ENCODE results near the gene CD248.
"Not testable (repeated sequence)": the region's sequence is repeated elsewhere in the genome, so short reads cannot be mapped to it uniquely, and the experiment has no call there.

CD248 gene

GRCh38 chr11:66279092-66279734 lies 37.6 kb downstream of the CD248 start:
- H3K9me3 ChIP-seq = no peaks in the 10 kb centered on the region
- DNase-seq = no peak
- no peak overlapping the region for H3K4me3 ChIP-seq
- TF ChIP-seq CTCF (IDR thresholded peaks at IDR 0.05) = no peak
- no peak overlapping the region for H3K27ac ChIP-seq
- intact Hi-C loops (cut with DNase I; ENCODE audit: low total_unique reads) = no loop called here
- H3K27me3 ChIP-seq = no peaks in the 10 kb centered on the region
- H3K36me3 ChIP-seq = peaks cover under 1 to 29% (median 27%) of the 10 kb centered on the region in 3 donors
- peaks cover 3 to 28% (median 24%) of the 10 kb centered on the region in 4 donors for H3K4me1 ChIP-seq

GRCh38 chr11:66278363-66279091 lies 38.3 kb downstream of the CD248 start:
- Histone ChIP-seq H3K27me3 (no peaks in the 10 kb centered on the region), H3K27ac (no peak overlapping the region), H3K9me3 (no peaks in the 10 kb centered on the region), H3K4me1 (peaks cover 3 to 28% (median 24%) of the 10 kb centered on the region in 4 donors), H3K4me3 (peak overlapping the region; percentile 29 to 49), H3K36me3 (peaks cover 7 to 34% (median 33%) of the 10 kb centered on the region in 3 donors)
- no peak for TF ChIP-seq CTCF (IDR thresholded peaks at IDR 0.05)
- intact Hi-C loops (cut with DNase I; ENCODE audit: low total_unique reads) = no loop called here
- no peak for DNase-seq

GRCh38 chr11:66277471-66278362 lies 39.1 kb downstream of the CD248 start, which contains the start of gene CNIH2:
CNIH2 (plus strand) TSS chr11:66278175; CDS start chr11:66278457, 282 bp downstream.
- intact Hi-C loops (cut with DNase I; ENCODE audit: low total_unique reads) = no loop called here
- H3K36me3 ChIP-seq = peaks cover 15 to 42% (median 38%) of the 10 kb centered on the region in 3 donors
- no peaks in the 10 kb centered on the region for H3K27me3 ChIP-seq
- H3K9me3 ChIP-seq = no peaks in the 10 kb centered on the region
- no peak for DNase-seq
- peaks cover 2 to 24% (median 21%) of the 10 kb centered on the region in 4 donors for H3K4me1 ChIP-seq
- no peak for TF ChIP-seq CTCF (IDR thresholded peaks at IDR 0.05)
- peak within 1 kb of the TSS; percentile 54 to 61 for H3K27ac ChIP-seq
- H3K4me3 ChIP-seq = peak within 1 kb of the TSS; percentile 29 to 49

GRCh38 chr11:66277064-66277463 lies 39.8 kb downstream of the CD248 start:
- intact Hi-C loops (cut with DNase I; ENCODE audit: low total_unique reads); H3K9me3 ChIP-seq; H3K27me3 ChIP-seq; DNase-seq; H3K4me3 ChIP-seq: not testable (repeated sequence)
- Histone ChIP-seq H3K4me1 (peaks cover 0 to 17% (median 14%) of the 10 kb centered on the region in 4 donors), H3K36me3 (peaks cover 22 to 48% (median 44%) of the 10 kb centered on the region in 3 donors), H3K27ac (peak overlapping the region; percentile 54 to 61)

- intact Hi-C loops (cut with DNase I; ENCODE audit: low total_unique reads); H3K9me3 ChIP-seq; H3K27ac ChIP-seq; DNase-seq; H3K27me3 ChIP-seq; H3K4me3 ChIP-seq: not testable (repeated sequence)
- Histone ChIP-seq H3K4me1 (peaks cover 0 to 16% (median 12%) of the 10 kb centered on the region in 4 donors), H3K36me3 (peaks cover 26 to 53% (median 49%) of the 10 kb centered on the region in 3 donors)
These were observed 40.2 kb downstream of the CD248 start for GRCh38 chr11:66276619-66277018.

- Histone ChIP-seq H3K4me1 (peaks cover 0 to 17% (median 12%) of the 10 kb centered on the region in 4 donors), H3K4me3 (no peak overlapping the region), H3K9me3 (no peaks in the 10 kb centered on the region), H3K36me3 (peaks cover 28 to 55% (median 50%) of the 10 kb centered on the region in 3 donors), H3K27me3 (no peaks in the 10 kb centered on the region), H3K27ac (no peak overlapping the region)
- intact Hi-C loops (cut with DNase I; ENCODE audit: low total_unique reads) = no loop called here
- DNase-seq = no peak
- TF ChIP-seq CTCF (IDR thresholded peaks at IDR 0.05) = no peak
These were observed 40.7 kb downstream of the CD248 start for GRCh38 chr11:66275984-66276612.

Data from tibial artery (tissue), 4 donors.